BJ (cell line): ENCODE data around the gene CTIF. TPM values are rescaled to one million over a fixed set of nuclear protein-coding genes. Genes with fewer than 3 reads are reported as not detected.

Experiments
- CTCF ChIA-PET: fragments of 350-600 bp; formaldehyde crosslinking; extraction: SDS; loops from one replicate; lab custom pipeline; 2021; ENCODE audit warnings: antibody characterized with exemption, inconsistent platforms; lab: Yijun Ruan, JAX
- POLR2A ChIA-PET: fragments of 300-600 bp; sonication (Branson Sonifier 250); formaldehyde crosslinking; extraction: SDS; loops from one replicate; lab custom pipeline; 2021; ENCODE audit warnings: antibody characterized with exemption; lab: Charles Lee
- DNase-seq: peaks from one replicate; pipeline ENCODE4 v3.0.0-alpha.2; 2011; ENCODE audit warnings: low read depth
- H3K27me3 ChIP-seq: 2 replicates; pipeline ENCODE4 v1.6.0; 2011; ENCODE audit warnings: low read length; ENCODE audit not compliant: control insufficient read depth, insufficient read depth
- H3K36me3 ChIP-seq: 2 replicates; pipeline ENCODE4 v1.5.1; 2011; ENCODE audit warnings: low read length; ENCODE audit not compliant: control insufficient read depth, insufficient read depth
- H3K4me3 ChIP-seq: 2 replicates; pipeline ENCODE4 v1.5.1; 2011; ENCODE audit warnings: low read depth, mild to moderate bottlenecking, control low read depth, low read length
- CTCF ChIP-seq: IDR thresholded peaks from 2 replicates; pipeline ENCODE4 v1.5.1; 2011; ENCODE audit warnings: low read depth, mild to moderate bottlenecking, control low read depth, inconsistent platforms, low read length, moderate library complexity; ENCODE audit not compliant: insufficient read depth
- polyA plus RNA-seq: library from polyadenylated mRNA; depleted of rRNA; stranded (reverse); fragments of >200 nt; gene quantifications from 2 replicates; pipeline ENCODE4 v1.2.3, GENCODE V29; 2011

Gene CTIF
- polyA plus RNA-seq, 1 experiment = 105 TPM

- ChIA-PET CTCF (interaction anchor here (1.0 to 1.5 kb wide), 3 partner anchors 31 to 683 kb away, joined by 3 to 4 read pairs (median 3); no protein-coding TSS in a partner anchor), POLR2A (no interaction called here)
- Histone ChIP-seq H3K36me3 (peaks cover 20% of the 10 kb centered on the region), H3K4me3 (no peak overlapping the region), H3K27me3 (no peaks in the 10 kb centered on the region)
- no peak for DNase-seq
- TF ChIP-seq CTCF = no peak
Measured at GRCh38 chr18:48690494-48690893, 151.7 kb downstream of the CTIF start.

- ChIA-PET CTCF (interaction anchor here (1.2 to 1.5 kb wide), 2 partner anchors 18 to 513 kb away, joined by 4 to 5 read pairs; no protein-coding TSS in a partner anchor), POLR2A (no interaction called here)
- no peak for TF ChIP-seq CTCF
- no peak for DNase-seq
- Histone ChIP-seq H3K27me3 (no peaks in the 10 kb centered on the region), H3K36me3 (peaks cover 14% of the 10 kb centered on the region), H3K4me3 (no peak overlapping the region)
Measured at GRCh38 chr18:48693006-48693405, 154.2 kb downstream of the CTIF start.

GRCh38 chr18:48693625-48694262 is 154.9 kb downstream of the CTIF start:
- Histone ChIP-seq H3K4me3 (no peak overlapping the region), H3K27me3 (no peaks in the 10 kb centered on the region), H3K36me3 (peaks cover 12% of the 10 kb centered on the region)
- TF ChIP-seq CTCF = no peak
- POLR2A ChIA-PET = no interaction called here
- DNase-seq = no peak
- CTCF ChIA-PET = interaction anchor here (1.2 to 1.5 kb wide), 2 partner anchors 17 to 513 kb away, joined by 4 to 5 read pairs; no protein-coding TSS in a partner anchor

GRCh38 chr18:48694295-48694694 is 155.5 kb downstream of the CTIF start:
- Histone ChIP-seq H3K36me3 (peaks cover 11% of the 10 kb centered on the region), H3K27me3 (no peaks in the 10 kb centered on the region), H3K4me3 (no peak overlapping the region)
- POLR2A ChIA-PET = no interaction called here
- no peak for DNase-seq
- CTCF ChIA-PET = interaction anchor here (1.5 kb wide), 1 partner anchor 16 kb away, joined by 5 read pairs; no protein-coding TSS in a partner anchor
- TF ChIP-seq CTCF = no peak

- ChIA-PET CTCF (no interaction called here), POLR2A (no interaction called here)
- TF ChIP-seq CTCF = no peak
- Histone ChIP-seq H3K4me3 (no peak overlapping the region), H3K36me3 (peaks cover 13% of the 10 kb centered on the region), H3K27me3 (no peaks in the 10 kb centered on the region)
- DNase-seq = no peak
Measured at GRCh38 chr18:48695671-48696070, 156.8 kb downstream of the CTIF start.
